Fibroblast of lung (primary cell): Measurements from ENCODE around the gene NKAIN2.

Experiments used
- CTCF ChIP-seq, 2 donors: IDR thresholded peaks in 1 of 2; conservative IDR thresholded peaks in 1 of 2; 1 replicate in 1 of 2; 2 replicates in 1 of 2; pipeline ENCODE4 v1.5.1; 2011 to 2012; ENCODE audit warnings: low read length in 2 of 2, control low read depth in 1 of 2, inconsistent platforms in 1 of 2, low read depth in 1 of 2, mild to moderate bottlenecking in 1 of 2
- EZH2 ChIP-seq: IDR thresholded peaks from 2 replicates; pipeline ENCODE4 v1.5.1; 2012; ENCODE audit warnings: low read length, control low read depth, mild to moderate bottlenecking; ENCODE audit errors: missing control alignments

GRCh38 chr6:124775121-124775520 is 971.5 kb downstream of the NKAIN2 start:
- no peak for TF ChIP-seq EZH2
- TF ChIP-seq CTCF (conservative IDR thresholded peaks at IDR 0.05 in 1 of 2, IDR thresholded peaks at IDR 0.05 in 1 of 2; ENCODE audit: low read depth in 1 of 2, low read length in 2 of 2), result no peak
